MM.1S (cell line): ENCODE data around the gene USP9X.

ENCODE experiments used
- EZH2 ChIP-seq: fragments of 300-600 bp; sonication (generic); optimal IDR thresholded peaks from 2 replicates; pipeline ENCODE3; 2017; ENCODE audit warnings: low read depth, mild to moderate bottlenecking, antibody characterized with exemption, low read length, mixed read lengths
- EZH2phosphoT487 ChIP-seq: fragments of 300-600 bp; sonication (generic); IDR thresholded peaks from 2 replicates; pipeline ENCODE4 v1.6.1; 2018; ENCODE audit warnings: antibody characterized with exemption, low read length
- TF ChIP-seq, protein P1 (sequence below): fragments of 300-600 bp; sonication (generic); IDR thresholded peaks from 2 replicates; pipeline ENCODE4 v1.5.1; 2016; ENCODE audit warnings: antibody characterized with exemption, low read length, mixed read lengths

DNA sequence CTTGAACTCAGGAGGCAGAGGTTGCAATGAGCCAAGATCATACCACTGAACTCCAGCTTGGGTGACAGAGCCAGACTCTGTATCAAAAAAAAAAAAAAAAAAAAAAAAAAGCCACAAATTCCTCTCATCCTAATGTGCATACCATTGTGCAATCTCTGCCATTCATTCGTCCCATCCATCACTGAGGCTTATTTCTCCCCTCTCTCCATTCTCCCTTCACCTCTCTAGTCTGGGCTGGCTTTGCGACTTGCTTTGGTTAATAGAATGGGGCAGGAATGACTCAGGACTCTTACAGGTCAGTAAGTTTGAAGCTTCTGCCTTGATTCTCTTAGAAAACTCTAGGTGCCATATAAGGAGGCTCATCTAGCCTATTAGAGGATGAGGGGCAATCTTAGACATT, 188.4 kb downstream of the USP9X start:
- TF ChIP-seq, protein P1, sequence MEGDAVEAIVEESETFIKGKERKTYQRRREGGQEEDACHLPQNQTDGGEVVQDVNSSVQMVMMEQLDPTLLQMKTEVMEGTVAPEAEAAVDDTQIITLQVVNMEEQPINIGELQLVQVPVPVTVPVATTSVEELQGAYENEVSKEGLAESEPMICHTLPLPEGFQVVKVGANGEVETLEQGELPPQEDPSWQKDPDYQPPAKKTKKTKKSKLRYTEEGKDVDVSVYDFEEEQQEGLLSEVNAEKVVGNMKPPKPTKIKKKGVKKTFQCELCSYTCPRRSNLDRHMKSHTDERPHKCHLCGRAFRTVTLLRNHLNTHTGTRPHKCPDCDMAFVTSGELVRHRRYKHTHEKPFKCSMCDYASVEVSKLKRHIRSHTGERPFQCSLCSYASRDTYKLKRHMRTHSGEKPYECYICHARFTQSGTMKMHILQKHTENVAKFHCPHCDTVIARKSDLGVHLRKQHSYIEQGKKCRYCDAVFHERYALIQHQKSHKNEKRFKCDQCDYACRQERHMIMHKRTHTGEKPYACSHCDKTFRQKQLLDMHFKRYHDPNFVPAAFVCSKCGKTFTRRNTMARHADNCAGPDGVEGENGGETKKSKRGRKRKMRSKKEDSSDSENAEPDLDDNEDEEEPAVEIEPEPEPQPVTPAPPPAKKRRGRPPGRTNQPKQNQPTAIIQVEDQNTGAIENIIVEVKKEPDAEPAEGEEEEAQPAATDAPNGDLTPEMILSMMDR = no peak
- TF ChIP-seq EZH2 = no peak
- TF ChIP-seq EZH2phosphoT487 = no peak
